ENCODE measurements around the gene EPB41L2. TPM values are rescaled to one million over a fixed set of nuclear protein-coding genes. Genes with fewer than 3 reads are reported as not detected.

Gene EPB41L2
- total RNA-seq, 4 donors from 2014 or later: 60.1 to 87.2 (median 67.4) TPM

- WGBS: 45% methylated on average over 5 of the region's 5 CpGs
- intact Hi-C loops (cut with DNase I): no loop called here
- H3K9me3 ChIP-seq: no peaks in the 10 kb centered on the region
- no peak overlapping the region for H3K27ac ChIP-seq (replicated peaks in 1 of 4)
- no peak for DNase-seq (ENCODE audit: extremely low spot score)
- no peak overlapping the region for H3K4me3 ChIP-seq
- H3K4me1 ChIP-seq: peaks cover 3 to 25% (median 11%) of the 10 kb centered on the region in 4 donors
- H3K27me3 ChIP-seq: no peaks in the 10 kb centered on the region
- H3K36me3 ChIP-seq: no peaks in the 10 kb centered on the region
- TF ChIP-seq EP300 (IDR thresholded peaks at IDR 0.05) (no peak), CTCF (IDR thresholded peaks at IDR 0.05) (no peak), POLR2AphosphoS5 (IDR thresholded peaks at IDR 0.05) (no peak), POLR2A (IDR thresholded peaks at IDR 0.05; ENCODE audit: low read depth) (no peak)
These were observed 24.3 kb downstream of the EPB41L2 start for GRCh38 chr6:131038597-131039344.

GRCh38 chr6:131037194-131037897 lies 25.7 kb downstream of the EPB41L2 start:
- intact Hi-C loops (cut with DNase I): no loop called here
- H3K4me3 ChIP-seq: no peak overlapping the region
- no peaks in the 10 kb centered on the region for H3K36me3 ChIP-seq
- TF ChIP-seq POLR2A (IDR thresholded peaks at IDR 0.05; ENCODE audit: low read depth) (no peak), CTCF (IDR thresholded peaks at IDR 0.05) (no peak), EP300 (IDR thresholded peaks at IDR 0.05) (no peak), POLR2AphosphoS5 (IDR thresholded peaks at IDR 0.05) (no peak)
- no peaks in the 10 kb centered on the region for H3K27me3 ChIP-seq
- H3K9me3 ChIP-seq: no peaks in the 10 kb centered on the region
- peaks cover 3 to 25% (median 11%) of the 10 kb centered on the region in 4 donors for H3K4me1 ChIP-seq
- DNase-seq (ENCODE audit: extremely low spot score): no peak
- no peak overlapping the region for H3K27ac ChIP-seq (replicated peaks in 1 of 4)
- WGBS: 81% methylated on average over 8 of the region's 8 CpGs

- Histone ChIP-seq H3K4me1 (peaks cover 0 to 25% (median 8%) of the 10 kb centered on the region in 4 donors), H3K27me3 (no peaks in the 10 kb centered on the region), H3K9me3 (no peaks in the 10 kb centered on the region), H3K4me3 (no peak overlapping the region), H3K27ac (replicated peaks in 1 of 4) (no peak overlapping the region), H3K36me3 (no peaks in the 10 kb centered on the region)
- no peak for DNase-seq (ENCODE audit: extremely low spot score)
- WGBS: 78% methylated on average over 2 of the region's 2 CpGs
- TF ChIP-seq EP300 (IDR thresholded peaks at IDR 0.05) (no peak), POLR2A (IDR thresholded peaks at IDR 0.05; ENCODE audit: low read depth) (no peak), POLR2AphosphoS5 (IDR thresholded peaks at IDR 0.05) (no peak), CTCF (IDR thresholded peaks at IDR 0.05) (no peak)
- intact Hi-C loops (cut with DNase I): no loop called here
These were observed 26.4 kb downstream of the EPB41L2 start for GRCh38 chr6:131036601-131037000.

GRCh38 chr6:131036143-131036542 lies 26.9 kb downstream of the EPB41L2 start:
- H3K4me1 ChIP-seq: peaks cover 0 to 25% (median 8%) of the 10 kb centered on the region in 4 donors
- TF ChIP-seq POLR2A (IDR thresholded peaks at IDR 0.05; ENCODE audit: low read depth): no peak
- no peak for TF ChIP-seq POLR2AphosphoS5 (IDR thresholded peaks at IDR 0.05)
- no peak for TF ChIP-seq EP300 (IDR thresholded peaks at IDR 0.05)
- TF ChIP-seq CTCF (IDR thresholded peaks at IDR 0.05): no peak
- H3K9me3 ChIP-seq: no peaks in the 10 kb centered on the region
- no peak overlapping the region for H3K4me3 ChIP-seq
- no peaks in the 10 kb centered on the region for H3K36me3 ChIP-seq
- no peaks in the 10 kb centered on the region for H3K27me3 ChIP-seq
- intact Hi-C loops (cut with DNase I): no loop called here
- H3K27ac ChIP-seq (replicated peaks in 1 of 4): no peak overlapping the region
- DNase-seq (ENCODE audit: extremely low spot score): no peak
- 88% methylated on average over 3 of the region's 3 CpGs for WGBS

Data from esophagus muscularis mucosa (tissue), 4 donors.